ENCODE results near the gene GPR45.

GRCh38 chr2:105279126-105279525 is 37.6 kb downstream of the GPR45 start:
- TF ChIP-seq, protein P1, sequence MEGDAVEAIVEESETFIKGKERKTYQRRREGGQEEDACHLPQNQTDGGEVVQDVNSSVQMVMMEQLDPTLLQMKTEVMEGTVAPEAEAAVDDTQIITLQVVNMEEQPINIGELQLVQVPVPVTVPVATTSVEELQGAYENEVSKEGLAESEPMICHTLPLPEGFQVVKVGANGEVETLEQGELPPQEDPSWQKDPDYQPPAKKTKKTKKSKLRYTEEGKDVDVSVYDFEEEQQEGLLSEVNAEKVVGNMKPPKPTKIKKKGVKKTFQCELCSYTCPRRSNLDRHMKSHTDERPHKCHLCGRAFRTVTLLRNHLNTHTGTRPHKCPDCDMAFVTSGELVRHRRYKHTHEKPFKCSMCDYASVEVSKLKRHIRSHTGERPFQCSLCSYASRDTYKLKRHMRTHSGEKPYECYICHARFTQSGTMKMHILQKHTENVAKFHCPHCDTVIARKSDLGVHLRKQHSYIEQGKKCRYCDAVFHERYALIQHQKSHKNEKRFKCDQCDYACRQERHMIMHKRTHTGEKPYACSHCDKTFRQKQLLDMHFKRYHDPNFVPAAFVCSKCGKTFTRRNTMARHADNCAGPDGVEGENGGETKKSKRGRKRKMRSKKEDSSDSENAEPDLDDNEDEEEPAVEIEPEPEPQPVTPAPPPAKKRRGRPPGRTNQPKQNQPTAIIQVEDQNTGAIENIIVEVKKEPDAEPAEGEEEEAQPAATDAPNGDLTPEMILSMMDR (IDR thresholded peaks at IDR 0.05): no peak
- no peak for TF ChIP-seq POLR2A (IDR thresholded peaks at IDR 0.05)

Measured in body of pancreas (tissue), 4 donors.